Endodermal cell (in vitro differentiated cells): Measurements from ENCODE around the gene ZYX. TPM values are rescaled to one million over a fixed set of nuclear protein-coding genes. Genes with fewer than 3 reads are reported as not detected.

Experiments
- DNase-seq: peaks from one replicate; pipeline ENCODE4 v3.0.0-alpha.2; 2017
- H3K27ac ChIP-seq: 2 replicates; pipeline ENCODE4 v1.5.1; 2013; ENCODE audit warnings: mild to moderate bottlenecking, low read depth, low read length, moderate library complexity
- H3K27me3 ChIP-seq: 2 replicates; pipeline ENCODE4 v1.6.1; 2013; ENCODE audit warnings: mild to moderate bottlenecking, low read length, moderate library complexity; ENCODE audit not compliant: insufficient read depth, control insufficient read depth, poor library complexity, severe bottlenecking
- H3K36me3 ChIP-seq: 2 replicates; pipeline ENCODE4 v1.7.0; 2013; ENCODE audit warnings: mild to moderate bottlenecking, low read length, moderate library complexity; ENCODE audit not compliant: control insufficient read depth, insufficient read depth
- H3K4me1 ChIP-seq: one replicate; pipeline ENCODE4 v1.7.0; 2013; ENCODE audit warnings: low read length; ENCODE audit not compliant: control insufficient read depth, insufficient read depth
- H3K4me3 ChIP-seq: 2 replicates; pipeline ENCODE4 v1.5.1; 2013; ENCODE audit warnings: mild to moderate bottlenecking, low read length, moderate library complexity
- H3K9ac ChIP-seq: 2 replicates; pipeline ENCODE4 v1.6.1; 2013; ENCODE audit warnings: mild to moderate bottlenecking, low read length, moderate library complexity; ENCODE audit not compliant: poor library complexity, severe bottlenecking; ENCODE audit errors: extremely low read depth
- H3K9me3 ChIP-seq: 2 replicates; pipeline ENCODE4 v1.6.1; 2013; ENCODE audit warnings: mild to moderate bottlenecking, low read length, moderate library complexity; ENCODE audit not compliant: control insufficient read depth
- H3K27ac Mint-ChIP-seq: 2 replicates; pipeline ENCODE4 v1.8.0; 2020; ENCODE audit warnings: mixed read lengths
- H3K27me3 Mint-ChIP-seq: 2 replicates; pipeline ENCODE4 v1.8.0; 2021; ENCODE audit warnings: mild to moderate bottlenecking, mixed read lengths; ENCODE audit not compliant: insufficient read depth
- H3K36me3 Mint-ChIP-seq: 2 replicates; pipeline ENCODE4 v1.8.0; 2020; ENCODE audit warnings: low read depth, mixed read lengths
- H3K4me1 Mint-ChIP-seq: 2 replicates; pipeline ENCODE4 v1.8.0; 2020; ENCODE audit warnings: mixed read lengths
- H3K4me3 Mint-ChIP-seq: 2 replicates; pipeline ENCODE4 v1.8.0; 2020; ENCODE audit warnings: mild to moderate bottlenecking, moderate library complexity, mixed read lengths
- H3K9me3 Mint-ChIP-seq: 2 replicates; pipeline ENCODE4 v1.8.0; 2020; ENCODE audit warnings: mild to moderate bottlenecking, mixed read lengths
- CTCF ChIP-seq: fragments of 200-600 bp; sonication (generic); conservative IDR thresholded peaks from 2 replicates; pipeline ENCODE4 v1.5.0; 2021; ENCODE audit warnings: antibody characterized with exemption, mild to moderate bottlenecking
- WGBS, 2 experiments: methylation state at CpG; one replicate each; pipeline versions ENCODE4 v1.1.5 to v1.1.7; 2013; ENCODE audit warnings: missing lambda C conversion rate in 2 of 2, mixed read lengths in 1 of 2; ENCODE audit not compliant: insufficient coverage in 1 of 2, insufficient read length in 1 of 2; 5-methylcytosine and 5-hydroxymethylcytosine counted together
- total RNA-seq, 2 donors: library from RNA; stranded (reverse); fragmentation: NEBNext Ultra II Directional in 1 of 2; extraction: Animal tissue kit (Norgen Biotek cat#: 25700) in 1 of 2; gene quantifications; 2 replicates in 1 of 2; 3 replicates in 1 of 2; pipeline ENCODE4 v1.2.1, GENCODE V29; 2021

The ZYX gene
- total RNA-seq, 2 donors from 2014 or later = 127 to 161 TPM

- H3K36me3 Mint-ChIP-seq = no peaks in the 10 kb centered on the region
- no peaks in the 10 kb centered on the region for H3K9me3 Mint-ChIP-seq
- Histone ChIP-seq H3K27ac (no peak overlapping the region), H3K4me1 (no peaks in the 10 kb centered on the region), H3K27me3 (peaks cover 15% of the 10 kb centered on the region), H3K9me3 (no peaks in the 10 kb centered on the region), H3K36me3 (no peaks in the 10 kb centered on the region), H3K4me3 (no peak overlapping the region), H3K9ac (no peak overlapping the region)
- no peak for DNase-seq
- peaks cover 35% of the 10 kb centered on the region for H3K27me3 Mint-ChIP-seq
- no peak overlapping the region for H3K4me3 Mint-ChIP-seq
- H3K4me1 Mint-ChIP-seq = no peaks in the 10 kb centered on the region
- 81 to 85% methylated on average over 3 to 5 of the region's 5 CpGs for WGBS, 2 experiments
- H3K27ac Mint-ChIP-seq = no peak overlapping the region
- no peak for TF ChIP-seq CTCF
These were observed 30.1 kb upstream of the ZYX start for GRCh38 chr7:143351060-143351459.

GRCh38 chr7:143351574-143351973 is 29.6 kb upstream of the ZYX start:
- TF ChIP-seq CTCF = no peak
- Mint-ChIP-seq H3K4me1 (no peaks in the 10 kb centered on the region), H3K27ac (no peak overlapping the region), H3K27me3 (peaks cover 31% of the 10 kb centered on the region), H3K4me3 (no peak overlapping the region), H3K9me3 (no peaks in the 10 kb centered on the region), H3K36me3 (no peaks in the 10 kb centered on the region)
- WGBS, 2 experiments = 90 to 96% methylated on average over 3 to 9 of the region's 9 CpGs
- Histone ChIP-seq H3K27ac (no peak overlapping the region), H3K9me3 (no peaks in the 10 kb centered on the region), H3K4me1 (no peaks in the 10 kb centered on the region), H3K9ac (no peak overlapping the region), H3K36me3 (no peaks in the 10 kb centered on the region), H3K27me3 (peaks cover 10% of the 10 kb centered on the region), H3K4me3 (no peak overlapping the region)
- DNase-seq = no peak

- Mint-ChIP-seq H3K4me3 (no peak overlapping the region), H3K4me1 (no peaks in the 10 kb centered on the region), H3K27me3 (peaks cover 24% of the 10 kb centered on the region), H3K36me3 (no peaks in the 10 kb centered on the region), H3K9me3 (no peaks in the 10 kb centered on the region), H3K27ac (no peak overlapping the region)
- H3K4me1 ChIP-seq = no peaks in the 10 kb centered on the region
- H3K36me3 ChIP-seq = no peaks in the 10 kb centered on the region
- no peak for DNase-seq
- no peak for TF ChIP-seq CTCF
- WGBS, 2 experiments = 62 to 86% methylated on average over 10 to 11 of the region's 11 CpGs
- no peak overlapping the region for H3K9ac ChIP-seq
- no peaks in the 10 kb centered on the region for H3K9me3 ChIP-seq
- H3K27ac ChIP-seq = no peak overlapping the region
- no peak overlapping the region for H3K4me3 ChIP-seq
- peaks cover 3% of the 10 kb centered on the region for H3K27me3 ChIP-seq
These were observed 28.6 kb upstream of the ZYX start for GRCh38 chr7:143352531-143353002.
